VCaP (cell line): ENCODE measurements around the gene POLR3E.
"Not testable (repeated sequence)": the region's sequence is repeated elsewhere in the genome, so short reads cannot be mapped to it uniquely, and the experiment has no call there.

ENCODE experiments used
- H3K27ac ChIP-seq: fragments of 450-650 bp; 2 replicates; pipeline ENCODE4 v1.5.1; 2017
- TF ChIP-seq, protein P1 (sequence below): fragments of 450-650 bp; conservative IDR thresholded peaks from 2 replicates; pipeline ENCODE4 v1.5.1; 2017; ENCODE audit warnings: mild to moderate bottlenecking, moderate library complexity

POLR3E gene

DNA sequence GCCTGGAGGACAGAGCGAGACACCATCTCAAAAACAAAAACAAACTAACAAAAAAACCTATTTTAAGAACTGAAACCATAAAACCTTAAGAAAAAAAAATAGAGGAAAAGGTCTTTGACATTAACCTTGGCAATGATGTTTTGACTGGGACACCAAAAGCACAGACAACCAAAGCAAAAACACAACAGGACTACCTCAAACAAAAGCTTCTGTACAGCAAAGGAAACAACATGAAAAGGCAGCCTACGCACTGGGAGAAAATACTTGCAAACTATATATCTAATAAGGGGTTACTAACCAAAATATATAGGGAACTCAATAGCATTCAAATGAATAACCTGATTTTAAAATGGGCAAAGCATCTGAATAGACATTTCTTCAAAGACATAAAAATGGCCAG, 44.9 kb downstream of the POLR3E start:
- H3K27ac ChIP-seq, result no peak overlapping the region
- TF ChIP-seq, protein P1, sequence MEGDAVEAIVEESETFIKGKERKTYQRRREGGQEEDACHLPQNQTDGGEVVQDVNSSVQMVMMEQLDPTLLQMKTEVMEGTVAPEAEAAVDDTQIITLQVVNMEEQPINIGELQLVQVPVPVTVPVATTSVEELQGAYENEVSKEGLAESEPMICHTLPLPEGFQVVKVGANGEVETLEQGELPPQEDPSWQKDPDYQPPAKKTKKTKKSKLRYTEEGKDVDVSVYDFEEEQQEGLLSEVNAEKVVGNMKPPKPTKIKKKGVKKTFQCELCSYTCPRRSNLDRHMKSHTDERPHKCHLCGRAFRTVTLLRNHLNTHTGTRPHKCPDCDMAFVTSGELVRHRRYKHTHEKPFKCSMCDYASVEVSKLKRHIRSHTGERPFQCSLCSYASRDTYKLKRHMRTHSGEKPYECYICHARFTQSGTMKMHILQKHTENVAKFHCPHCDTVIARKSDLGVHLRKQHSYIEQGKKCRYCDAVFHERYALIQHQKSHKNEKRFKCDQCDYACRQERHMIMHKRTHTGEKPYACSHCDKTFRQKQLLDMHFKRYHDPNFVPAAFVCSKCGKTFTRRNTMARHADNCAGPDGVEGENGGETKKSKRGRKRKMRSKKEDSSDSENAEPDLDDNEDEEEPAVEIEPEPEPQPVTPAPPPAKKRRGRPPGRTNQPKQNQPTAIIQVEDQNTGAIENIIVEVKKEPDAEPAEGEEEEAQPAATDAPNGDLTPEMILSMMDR, result no peak

DNA sequence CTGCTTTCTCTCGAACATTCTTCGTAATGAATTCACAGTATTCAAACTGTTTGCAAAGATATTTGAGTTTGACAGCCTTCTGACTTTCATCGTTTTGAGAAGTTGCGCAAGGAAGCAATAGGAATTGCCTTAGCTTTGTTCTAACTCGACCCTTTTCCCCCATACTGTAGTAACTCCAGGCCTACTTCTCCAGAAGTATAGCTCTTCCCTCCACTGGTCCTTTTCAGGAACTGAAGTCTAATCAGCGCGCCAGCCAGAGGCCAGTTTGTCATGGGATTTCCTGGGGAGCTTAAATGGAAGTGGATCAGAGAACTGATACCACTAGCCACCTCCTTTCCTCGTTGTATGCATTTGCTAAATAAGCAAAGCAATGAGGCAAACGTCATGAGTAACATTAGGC, 49.3 kb downstream of the POLR3E start:
- H3K27ac ChIP-seq, result no peak overlapping the region
- TF ChIP-seq, protein P1, result no peak

DNA sequence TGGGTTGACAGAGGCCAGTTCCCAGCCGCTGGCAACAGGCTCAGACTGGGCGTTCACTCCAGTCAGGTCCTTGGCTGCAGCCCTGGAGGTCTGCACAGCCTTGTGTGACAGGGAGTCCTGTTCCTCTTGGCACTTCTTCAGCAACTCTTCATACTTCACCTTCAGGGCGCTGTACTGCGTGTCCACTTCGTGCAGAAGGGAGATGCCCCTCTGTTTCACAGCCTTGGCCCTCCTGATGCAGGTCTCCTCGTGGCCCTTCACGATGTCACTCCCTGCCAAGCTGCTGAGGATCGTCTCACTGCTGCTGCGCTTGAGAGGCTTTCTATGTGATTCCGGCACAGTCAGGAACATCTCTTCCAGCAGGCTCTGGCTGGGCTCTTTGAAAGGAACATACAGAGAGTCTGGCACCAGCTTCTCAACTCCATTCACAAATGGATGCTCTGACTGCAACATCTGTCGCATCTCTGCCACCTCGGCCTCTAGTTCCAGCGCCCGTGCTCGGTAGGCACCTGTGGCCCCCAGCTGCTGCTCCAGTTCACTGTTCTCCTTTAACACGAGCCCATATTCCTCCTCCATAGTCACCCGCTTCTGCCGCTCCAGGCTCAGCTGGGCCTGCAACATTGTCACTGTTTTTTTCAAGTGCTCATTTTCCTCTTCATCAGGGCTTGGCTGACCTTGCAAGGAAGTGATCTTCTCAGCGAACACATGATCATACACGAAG, 50.1 kb downstream of the POLR3E start:
- TF ChIP-seq, protein P1, result no peak
- no peak overlapping the region for H3K27ac ChIP-seq

DNA sequence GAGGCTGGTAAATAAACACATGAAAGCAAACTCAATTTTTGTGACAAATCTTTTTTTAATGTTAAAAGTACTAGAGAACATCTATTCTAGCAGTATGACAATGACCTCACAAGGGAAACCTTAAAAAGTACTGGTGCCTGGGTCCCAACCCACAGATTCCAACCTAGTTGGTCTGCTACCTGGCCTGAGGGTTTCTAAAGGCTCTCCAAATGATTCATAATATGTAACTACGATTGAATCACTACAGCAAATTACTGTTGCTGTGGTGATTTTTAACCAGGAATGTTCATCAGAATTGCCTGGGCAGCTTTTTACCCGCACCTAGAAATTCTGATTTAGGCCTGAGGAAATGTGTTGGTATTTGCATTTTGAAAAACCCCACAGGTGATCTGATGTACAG, 51.1 kb downstream of the POLR3E start:
- TF ChIP-seq, protein P1, result no peak
- no peak overlapping the region for H3K27ac ChIP-seq

DNA sequence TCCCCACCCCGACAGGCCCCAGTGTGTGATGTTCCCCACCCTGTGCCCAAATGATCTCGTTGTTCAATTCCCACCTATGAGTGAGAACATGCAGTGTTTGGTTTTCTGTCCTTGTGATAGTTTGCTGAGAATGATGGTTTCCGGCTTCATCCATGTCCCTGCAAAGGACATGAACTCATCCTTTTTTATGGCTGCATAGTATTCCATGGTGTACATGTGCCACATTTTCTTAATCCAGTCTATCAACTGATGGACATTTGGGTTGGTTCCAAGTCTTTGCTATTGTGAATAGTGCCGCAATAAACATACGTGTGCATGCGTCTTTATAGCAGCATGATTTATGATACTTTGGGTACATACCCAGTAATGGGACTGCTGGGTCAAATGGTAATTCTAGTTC, 53.8 kb downstream of the POLR3E start:
- H3K27ac ChIP-seq, result not testable (repeated sequence)

DNA sequence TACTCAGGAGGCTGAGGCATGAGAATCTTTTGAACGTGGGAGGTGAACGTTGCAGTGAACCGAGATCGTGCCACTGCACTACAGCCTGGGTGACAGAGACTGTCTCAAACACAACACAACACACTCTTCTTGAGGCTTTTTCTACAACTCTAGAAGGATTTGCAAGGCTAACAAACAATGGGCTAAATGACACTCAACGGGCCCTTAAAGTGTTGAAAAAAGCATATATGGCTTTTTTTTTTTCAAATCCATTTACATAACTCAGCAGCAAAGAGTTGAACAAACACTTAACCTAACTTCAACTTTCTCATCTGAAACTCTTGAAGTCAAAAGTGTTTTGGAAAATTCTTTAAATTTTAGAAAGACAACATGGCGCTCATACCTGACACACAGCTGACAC, 54.9 kb downstream of the POLR3E start:
- H3K27ac ChIP-seq, result no peak overlapping the region
- TF ChIP-seq, protein P1, result no peak

DNA sequence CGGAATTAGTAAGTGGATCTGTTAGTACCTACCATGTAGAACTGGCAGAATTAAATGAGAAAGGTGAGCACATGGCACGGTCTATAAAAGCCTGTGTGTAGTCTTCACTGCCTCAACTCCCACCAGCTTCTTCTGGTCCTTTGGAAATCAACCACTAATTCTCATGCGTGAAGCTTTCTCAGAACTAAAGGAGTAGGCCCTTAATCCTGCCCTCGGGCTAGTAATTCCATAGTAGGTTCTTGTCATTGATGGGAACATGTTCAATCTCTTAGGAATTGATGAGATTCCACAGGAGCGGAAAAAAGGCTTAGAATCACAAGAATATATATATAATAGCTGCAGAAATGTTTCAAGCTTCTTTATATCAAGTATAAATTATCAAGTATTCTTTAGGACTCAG, 55.5 kb downstream of the POLR3E start:
- no peak overlapping the region for H3K27ac ChIP-seq
- TF ChIP-seq, protein P1, result no peak

DNA sequence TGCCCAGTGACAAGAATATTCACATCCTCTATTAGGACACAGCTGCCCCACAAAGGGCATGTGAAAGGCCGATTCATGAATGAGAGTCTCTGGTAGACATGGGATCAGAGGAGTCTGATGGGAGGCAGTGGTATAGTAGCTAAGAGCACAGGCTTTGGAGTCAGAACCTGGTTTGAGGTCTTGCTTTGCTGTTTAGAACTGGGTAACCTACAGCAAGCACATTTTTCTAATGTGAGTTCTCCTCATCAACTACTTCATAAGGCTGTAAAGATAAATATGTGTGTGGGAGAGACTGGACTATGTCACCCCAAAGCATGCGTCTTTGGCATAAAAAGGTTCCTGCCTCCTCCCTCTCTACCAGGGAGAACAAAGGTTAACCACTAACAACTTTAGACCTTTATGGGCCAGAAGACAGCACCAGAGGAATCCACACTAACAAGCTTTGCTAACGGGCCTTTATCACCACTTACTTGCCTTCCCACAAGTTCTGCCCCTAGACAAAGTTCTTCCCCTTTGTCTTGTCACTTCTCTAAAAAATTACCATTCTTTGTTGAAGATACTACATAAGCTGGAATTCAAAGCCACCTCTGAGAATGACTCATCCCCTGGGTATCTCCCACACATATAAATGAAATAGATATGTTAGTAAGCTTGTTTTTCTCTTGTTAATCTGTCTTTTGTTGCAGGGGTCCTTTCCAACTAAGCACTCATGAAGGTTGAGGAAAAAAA, 56.1 kb downstream of the POLR3E start:
- TF ChIP-seq, protein P1, result no peak
- no peak overlapping the region for H3K27ac ChIP-seq
